Activated CD8-positive, alpha-beta T cell treated with anti-CD3 and anti-CD28 coated beads for 36 hours (primary cell): Measurements from ENCODE around the gene NEDD1. TPM values are rescaled to one million over a fixed set of nuclear protein-coding genes. Genes with fewer than 3 reads are reported as not detected.
A peak's percentile ranks its signal among the peaks of the same experiment; 100 is the strongest.

Source experiments
- ATAC-seq: fragments of 200-7000 bp; cut with Tn5 transposase; one replicate; pipeline ENCODE4 v1.10.0; 2021; ENCODE audit warnings: mild to moderate bottlenecking, moderate library complexity
- CTCF ChIA-PET: fragments of 350-600 bp; sonication (Branson Sonifier 250); formaldehyde crosslinking; loops from one replicate; lab custom pipeline; 2021; ENCODE audit warnings: antibody characterized with exemption; lab: Charles Lee
- POLR2A ChIA-PET: fragments of 350-600 bp; sonication (Branson Sonifier 250); formaldehyde crosslinking; loops from one replicate; lab custom pipeline; 2021; ENCODE audit warnings: antibody characterized with exemption; lab: Charles Lee
- DNase-seq: peaks from one replicate; pipeline ENCODE4 v3.0.0-alpha.2; 2020
- H3K27ac Mint-ChIP-seq: one replicate; pipeline ENCODE4 v1.8.0; 2021; ENCODE audit warnings: mild to moderate bottlenecking, mixed read lengths
- H3K27me3 Mint-ChIP-seq: one replicate; pipeline ENCODE4 v1.8.0; 2021; ENCODE audit warnings: mixed read lengths
- H3K36me3 Mint-ChIP-seq: one replicate; pipeline ENCODE4 v1.8.0; 2021; ENCODE audit warnings: low read depth, mixed read lengths
- H3K4me1 Mint-ChIP-seq: one replicate; pipeline ENCODE4 v1.8.0; 2021; ENCODE audit warnings: low read depth, mixed read lengths
- H3K4me3 Mint-ChIP-seq: one replicate; pipeline ENCODE4 v1.8.0; 2021; ENCODE audit warnings: mild to moderate bottlenecking, moderate library complexity, mixed read lengths
- H3K9me3 Mint-ChIP-seq: one replicate; pipeline ENCODE4 v1.8.0; 2021; ENCODE audit warnings: mixed read lengths
- intact Hi-C: fragments of 100-400 bp; cut with micrococcal nuclease; formaldehyde crosslinking; loops from one replicate; pipeline ENCODE4 v1.10.0; 2022
- total RNA-seq, 2 experiments: library from RNA; stranded (reverse); gene quantifications; one replicate each; pipeline ENCODE4 v1.2.3, GENCODE V29; 2021
- TF ChIP-seq, protein P1 (sequence below): fragments of 200-600 bp; IDR thresholded peaks from one replicate; pipeline ENCODE4 v1.8.0; 2022; ENCODE audit warnings: antibody characterized with exemption, mild to moderate bottlenecking

Gene NEDD1
- total RNA-seq, 2 experiments from 2014 or later: 49.5 to 54.1 TPM

DNA sequence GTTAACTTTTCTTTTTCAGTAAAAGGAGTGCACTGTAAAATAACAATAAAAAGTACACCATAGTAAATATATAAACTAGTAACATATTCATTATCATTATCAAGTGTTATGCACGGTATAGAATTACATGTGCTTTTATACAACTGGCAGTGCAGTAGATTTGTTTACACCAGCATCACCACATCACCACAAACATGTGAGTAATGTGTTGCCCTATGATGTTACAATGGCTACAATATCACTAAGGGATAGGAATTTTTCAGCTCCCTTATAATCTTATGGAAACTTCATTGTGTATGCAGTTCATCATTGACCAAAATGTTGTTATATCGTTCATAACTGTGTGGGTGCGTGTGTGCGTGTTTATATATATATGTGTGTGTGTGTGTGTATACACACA is 23.5 kb upstream of the NEDD1 start:
- H3K27ac Mint-ChIP-seq: no peak overlapping the region
- TF ChIP-seq, protein P1, sequence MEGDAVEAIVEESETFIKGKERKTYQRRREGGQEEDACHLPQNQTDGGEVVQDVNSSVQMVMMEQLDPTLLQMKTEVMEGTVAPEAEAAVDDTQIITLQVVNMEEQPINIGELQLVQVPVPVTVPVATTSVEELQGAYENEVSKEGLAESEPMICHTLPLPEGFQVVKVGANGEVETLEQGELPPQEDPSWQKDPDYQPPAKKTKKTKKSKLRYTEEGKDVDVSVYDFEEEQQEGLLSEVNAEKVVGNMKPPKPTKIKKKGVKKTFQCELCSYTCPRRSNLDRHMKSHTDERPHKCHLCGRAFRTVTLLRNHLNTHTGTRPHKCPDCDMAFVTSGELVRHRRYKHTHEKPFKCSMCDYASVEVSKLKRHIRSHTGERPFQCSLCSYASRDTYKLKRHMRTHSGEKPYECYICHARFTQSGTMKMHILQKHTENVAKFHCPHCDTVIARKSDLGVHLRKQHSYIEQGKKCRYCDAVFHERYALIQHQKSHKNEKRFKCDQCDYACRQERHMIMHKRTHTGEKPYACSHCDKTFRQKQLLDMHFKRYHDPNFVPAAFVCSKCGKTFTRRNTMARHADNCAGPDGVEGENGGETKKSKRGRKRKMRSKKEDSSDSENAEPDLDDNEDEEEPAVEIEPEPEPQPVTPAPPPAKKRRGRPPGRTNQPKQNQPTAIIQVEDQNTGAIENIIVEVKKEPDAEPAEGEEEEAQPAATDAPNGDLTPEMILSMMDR: no peak
- H3K4me3 Mint-ChIP-seq: no peak overlapping the region
- POLR2A ChIA-PET: no interaction called here
- intact Hi-C loops: no loop called here
- CTCF ChIA-PET: no interaction called here
- H3K36me3 Mint-ChIP-seq: no peaks in the 10 kb centered on the region
- peaks cover 3% of the 10 kb centered on the region for H3K27me3 Mint-ChIP-seq
- ATAC-seq: no peak
- H3K9me3 Mint-ChIP-seq: no peaks in the 10 kb centered on the region
- no peak for DNase-seq
- H3K4me1 Mint-ChIP-seq: no peaks in the 10 kb centered on the region

DNA sequence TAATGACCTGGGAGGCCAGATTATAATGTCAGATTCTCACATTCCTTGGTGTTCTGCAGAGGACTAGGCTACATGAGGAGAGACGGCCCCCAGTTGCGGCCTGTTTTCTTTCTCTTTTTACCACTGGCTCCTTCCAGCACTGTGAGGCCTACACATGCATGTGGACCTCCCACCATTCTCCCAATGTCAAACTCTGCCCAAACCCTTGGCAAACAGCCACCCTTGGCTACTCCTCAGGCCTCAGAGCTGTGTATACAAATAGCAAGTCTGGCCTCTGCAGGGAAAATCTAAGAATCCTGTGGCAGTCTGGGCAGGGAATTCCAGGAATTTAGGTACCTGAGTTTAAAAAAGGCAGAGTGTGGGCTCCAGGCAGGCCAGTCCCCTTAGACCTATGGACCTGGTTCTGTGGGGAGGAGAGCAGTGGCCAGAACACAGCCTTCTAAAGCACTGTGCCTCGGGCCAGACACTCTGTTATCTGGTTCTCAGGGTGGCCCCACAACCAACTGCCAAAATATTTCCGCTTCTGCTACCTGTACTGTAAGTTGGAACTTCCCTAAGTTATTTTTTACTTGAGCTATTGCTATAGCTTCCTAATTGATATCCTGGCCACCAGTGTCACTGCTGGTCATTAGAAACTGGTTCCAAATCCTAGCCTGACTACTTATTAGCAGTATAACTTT is 19.9 kb upstream of the NEDD1 start:
- Mint-ChIP-seq H3K4me3 (no peak overlapping the region), H3K27me3 (peaks cover 7% of the 10 kb centered on the region), H3K4me1 (peaks cover 4% of the 10 kb centered on the region), H3K9me3 (no peaks in the 10 kb centered on the region), H3K27ac (no peak overlapping the region), H3K36me3 (no peaks in the 10 kb centered on the region)
- DNase-seq (no peak), ATAC-seq (no peak)
- ChIA-PET POLR2A (no interaction called here), CTCF (no interaction called here)
- intact Hi-C loops: no loop called here
- TF ChIP-seq, protein P1: no peak

DNA sequence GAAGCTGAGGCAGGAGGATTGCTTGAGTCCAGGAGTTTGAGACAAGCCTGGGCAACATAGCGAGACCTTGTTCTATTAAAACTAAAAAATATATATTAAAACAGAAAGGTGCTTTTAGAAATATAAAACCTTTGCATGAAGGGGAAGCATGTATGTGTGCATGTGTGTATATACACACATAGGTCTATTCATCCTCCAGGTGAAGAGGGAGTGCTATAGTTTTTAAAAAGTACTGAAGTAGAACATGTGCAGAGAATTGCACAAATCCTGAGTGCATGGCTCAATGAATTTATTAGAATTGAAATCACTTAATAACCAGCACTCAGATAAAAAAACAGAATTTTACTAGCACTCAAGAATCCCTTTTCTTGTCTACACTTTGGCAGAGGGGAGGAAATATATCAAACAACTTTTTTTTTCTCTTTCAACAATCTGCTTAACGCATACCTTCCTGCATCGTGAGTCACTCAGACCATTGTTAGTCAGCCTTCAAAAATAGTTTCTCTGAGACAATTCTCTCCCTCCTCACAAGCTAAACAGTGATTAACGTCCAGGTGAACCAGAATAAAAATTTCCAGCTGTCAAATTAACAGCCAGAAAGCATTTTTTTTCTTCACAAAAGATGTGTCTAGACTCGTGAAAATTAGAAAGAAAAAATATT is 17.7 kb upstream of the NEDD1 start:
- H3K27ac Mint-ChIP-seq: no peak overlapping the region
- DNase-seq: no peak
- H3K36me3 Mint-ChIP-seq: no peaks in the 10 kb centered on the region
- ChIA-PET CTCF (no interaction called here), POLR2A (no interaction called here)
- peak; percentile 71 for ATAC-seq
- peaks cover 9% of the 10 kb centered on the region for H3K27me3 Mint-ChIP-seq
- intact Hi-C loops: no loop called here
- peaks cover 4% of the 10 kb centered on the region for H3K4me1 Mint-ChIP-seq
- no peak overlapping the region for H3K4me3 Mint-ChIP-seq
- TF ChIP-seq, protein P1: no peak
- no peaks in the 10 kb centered on the region for H3K9me3 Mint-ChIP-seq

DNA sequence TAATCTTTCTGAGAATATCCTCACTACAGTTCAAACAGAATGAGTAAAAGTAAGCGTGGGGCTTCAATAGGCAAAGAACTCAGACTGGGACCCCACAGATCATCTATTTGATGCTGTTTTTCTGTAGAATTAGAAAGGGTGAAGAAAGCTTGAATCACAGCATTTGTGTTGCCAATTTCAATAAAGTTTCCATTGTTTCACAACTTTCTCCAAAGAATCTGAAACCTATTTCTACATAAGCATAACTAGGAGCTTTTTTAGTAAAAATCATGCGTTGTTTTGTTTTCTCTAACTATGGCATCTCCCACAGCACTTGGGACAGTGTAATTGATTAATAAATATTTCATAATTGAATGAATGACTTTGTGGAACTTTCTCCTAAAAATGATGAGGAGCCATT is 16.7 kb upstream of the NEDD1 start:
- H3K4me1 Mint-ChIP-seq: peaks cover 4% of the 10 kb centered on the region
- intact Hi-C loops: no loop called here
- POLR2A ChIA-PET: interaction anchor here (0.7 kb wide), 1 partner anchor 22 kb away, joined by 3 read pairs; no protein-coding TSS in a partner anchor
- DNase-seq (no peak), ATAC-seq (no peak)
- no peaks in the 10 kb centered on the region for H3K36me3 Mint-ChIP-seq
- no peak overlapping the region for H3K4me3 Mint-ChIP-seq
- peaks cover 9% of the 10 kb centered on the region for H3K27me3 Mint-ChIP-seq
- TF ChIP-seq, protein P1: no peak
- CTCF ChIA-PET: no interaction called here
- H3K9me3 Mint-ChIP-seq: no peaks in the 10 kb centered on the region
- no peak overlapping the region for H3K27ac Mint-ChIP-seq

GRCh38 chr12:96892104-96892503 is 15.0 kb upstream of the NEDD1 start:
- Mint-ChIP-seq H3K27ac (no peak overlapping the region), H3K4me1 (peaks cover 4% of the 10 kb centered on the region), H3K27me3 (peaks cover 9% of the 10 kb centered on the region), H3K9me3 (no peaks in the 10 kb centered on the region), H3K36me3 (no peaks in the 10 kb centered on the region), H3K4me3 (no peak overlapping the region)
- DNase-seq (no peak), ATAC-seq (no peak)
- TF ChIP-seq, protein P1: no peak
- intact Hi-C loops: no loop called here
- ChIA-PET POLR2A (no interaction called here), CTCF (no interaction called here)
